D721Med (cell line): ENCODE data around the gene PINK1.

Source experiments
- DNase-seq: peaks from one replicate; pipeline ENCODE4 v3.0.0; 2011; ENCODE audit warnings: low spot score; ENCODE audit not compliant: insufficient read length
- FAIRE-seq: peaks from 2 replicates; lab custom pipeline; 2011; peaks lifted over from hg19 to GRCh38; lab: Jason Lieb, UNC
- TF ChIP-seq, protein P1 (sequence below): IDR thresholded peaks from 2 replicates; pipeline ENCODE4 v1.5.1; 2012; ENCODE audit warnings: mild to moderate bottlenecking, control low read depth; ENCODE audit not compliant: insufficient read depth; ENCODE audit errors: missing control alignments

PINK1 gene

DNA sequence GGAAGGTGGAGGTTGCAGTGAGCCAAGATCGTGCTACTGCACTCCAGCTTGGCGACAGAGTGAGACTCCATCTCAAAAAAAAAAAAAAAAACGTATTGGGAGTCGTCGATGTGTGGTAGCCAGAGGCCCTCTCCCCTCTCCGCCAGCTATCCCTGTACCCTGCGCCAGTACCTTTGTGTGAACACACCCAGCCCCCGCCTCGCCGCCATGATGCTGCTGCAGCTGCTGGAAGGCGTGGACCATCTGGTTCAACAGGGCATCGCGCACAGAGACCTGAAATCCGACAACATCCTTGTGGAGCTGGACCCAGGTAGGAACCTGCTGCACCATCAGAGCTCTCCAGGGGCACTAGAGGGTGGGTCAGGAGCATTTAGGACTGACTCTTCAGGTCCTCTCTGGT lies 12.2 kb downstream of the PINK1 start:
- DNase-seq, result no peak
- no peak for FAIRE-seq
- TF ChIP-seq, protein P1, sequence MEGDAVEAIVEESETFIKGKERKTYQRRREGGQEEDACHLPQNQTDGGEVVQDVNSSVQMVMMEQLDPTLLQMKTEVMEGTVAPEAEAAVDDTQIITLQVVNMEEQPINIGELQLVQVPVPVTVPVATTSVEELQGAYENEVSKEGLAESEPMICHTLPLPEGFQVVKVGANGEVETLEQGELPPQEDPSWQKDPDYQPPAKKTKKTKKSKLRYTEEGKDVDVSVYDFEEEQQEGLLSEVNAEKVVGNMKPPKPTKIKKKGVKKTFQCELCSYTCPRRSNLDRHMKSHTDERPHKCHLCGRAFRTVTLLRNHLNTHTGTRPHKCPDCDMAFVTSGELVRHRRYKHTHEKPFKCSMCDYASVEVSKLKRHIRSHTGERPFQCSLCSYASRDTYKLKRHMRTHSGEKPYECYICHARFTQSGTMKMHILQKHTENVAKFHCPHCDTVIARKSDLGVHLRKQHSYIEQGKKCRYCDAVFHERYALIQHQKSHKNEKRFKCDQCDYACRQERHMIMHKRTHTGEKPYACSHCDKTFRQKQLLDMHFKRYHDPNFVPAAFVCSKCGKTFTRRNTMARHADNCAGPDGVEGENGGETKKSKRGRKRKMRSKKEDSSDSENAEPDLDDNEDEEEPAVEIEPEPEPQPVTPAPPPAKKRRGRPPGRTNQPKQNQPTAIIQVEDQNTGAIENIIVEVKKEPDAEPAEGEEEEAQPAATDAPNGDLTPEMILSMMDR, result no peak

DNA sequence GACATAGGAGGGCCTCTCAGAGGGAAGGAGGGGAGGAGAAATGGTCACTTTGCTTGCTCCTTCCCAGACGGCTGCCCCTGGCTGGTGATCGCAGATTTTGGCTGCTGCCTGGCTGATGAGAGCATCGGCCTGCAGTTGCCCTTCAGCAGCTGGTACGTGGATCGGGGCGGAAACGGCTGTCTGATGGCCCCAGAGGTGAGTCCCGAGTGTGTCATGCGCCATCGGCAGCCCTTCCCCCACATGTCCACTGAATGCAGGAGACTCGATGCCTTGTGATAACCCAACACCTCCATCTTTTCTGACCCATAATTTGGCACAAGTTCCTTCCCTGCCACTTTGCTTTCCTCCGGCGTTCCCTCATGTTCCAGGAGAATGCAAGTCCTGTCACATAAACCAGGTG lies 15.2 kb downstream of the PINK1 start:
- TF ChIP-seq, protein P1, result no peak
- FAIRE-seq, result no peak
- DNase-seq, result no peak

DNA sequence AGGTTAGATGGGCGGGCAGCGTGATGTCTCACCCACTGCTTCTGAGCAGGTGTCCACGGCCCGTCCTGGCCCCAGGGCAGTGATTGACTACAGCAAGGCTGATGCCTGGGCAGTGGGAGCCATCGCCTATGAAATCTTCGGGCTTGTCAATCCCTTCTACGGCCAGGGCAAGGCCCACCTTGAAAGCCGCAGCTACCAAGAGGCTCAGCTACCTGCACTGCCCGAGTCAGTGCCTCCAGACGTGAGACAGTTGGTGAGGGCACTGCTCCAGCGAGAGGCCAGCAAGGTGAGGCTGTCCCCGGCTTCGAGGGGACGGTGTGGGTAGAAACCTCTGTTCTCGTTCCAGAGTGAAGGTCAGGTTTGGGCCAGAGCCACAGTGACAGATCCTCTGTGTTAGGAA lies 15.7 kb downstream of the PINK1 start:
- FAIRE-seq (no peak), DNase-seq (no peak)
- TF ChIP-seq, protein P1, result no peak

DNA sequence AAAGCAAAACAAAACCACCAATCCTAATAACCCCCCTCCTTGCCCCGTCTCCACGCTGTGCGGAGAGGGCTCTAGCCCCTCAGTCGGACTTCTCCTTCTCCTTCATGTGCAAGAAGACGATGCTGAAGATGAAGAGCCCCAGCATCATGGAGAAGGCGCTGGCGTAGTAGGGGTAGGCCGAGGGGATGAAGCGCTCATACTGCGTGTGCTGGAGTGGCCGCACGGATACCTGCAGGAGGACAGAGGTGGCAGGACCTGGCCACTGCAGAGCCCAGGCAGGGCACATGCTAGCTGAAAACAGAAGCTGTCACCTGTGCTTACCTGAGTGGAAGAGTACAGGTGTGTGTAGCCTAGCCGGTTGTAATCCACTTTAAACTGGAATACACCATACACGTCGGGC lies 19.0 kb downstream of the PINK1 start:
- FAIRE-seq, result no peak
- no peak for DNase-seq
- TF ChIP-seq, protein P1, result no peak

DNA sequence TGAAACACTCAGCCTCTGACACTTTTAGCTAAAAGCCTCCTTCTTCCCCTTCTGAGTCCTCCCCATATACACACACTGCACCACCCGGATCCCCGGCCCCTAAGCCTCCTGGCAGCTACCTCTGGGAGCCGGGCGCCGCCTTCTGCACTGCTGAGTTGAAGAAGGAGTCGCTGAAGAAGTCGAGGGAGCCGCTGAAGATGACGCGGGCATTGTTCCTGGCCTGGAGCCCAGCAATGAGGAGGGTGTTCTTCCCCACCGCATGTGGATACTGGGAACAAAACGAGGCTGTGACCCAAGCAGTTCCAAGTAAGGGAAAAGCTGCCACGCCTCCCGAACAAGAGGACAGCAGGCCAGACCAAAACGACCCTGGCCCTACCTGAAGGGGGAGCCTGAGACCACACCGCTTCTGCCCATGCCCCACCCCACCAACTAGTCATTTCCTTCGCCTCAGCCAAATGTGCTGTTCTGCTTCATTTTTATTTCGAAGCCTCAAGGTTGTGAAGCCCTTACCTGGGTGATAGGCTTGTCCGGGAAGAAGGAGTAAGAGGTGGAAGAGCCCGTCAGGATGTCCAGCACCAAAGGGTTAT lies 20.9 kb downstream of the PINK1 start:
- FAIRE-seq (no peak), DNase-seq (no peak)
- TF ChIP-seq, protein P1, result no peak

DNA sequence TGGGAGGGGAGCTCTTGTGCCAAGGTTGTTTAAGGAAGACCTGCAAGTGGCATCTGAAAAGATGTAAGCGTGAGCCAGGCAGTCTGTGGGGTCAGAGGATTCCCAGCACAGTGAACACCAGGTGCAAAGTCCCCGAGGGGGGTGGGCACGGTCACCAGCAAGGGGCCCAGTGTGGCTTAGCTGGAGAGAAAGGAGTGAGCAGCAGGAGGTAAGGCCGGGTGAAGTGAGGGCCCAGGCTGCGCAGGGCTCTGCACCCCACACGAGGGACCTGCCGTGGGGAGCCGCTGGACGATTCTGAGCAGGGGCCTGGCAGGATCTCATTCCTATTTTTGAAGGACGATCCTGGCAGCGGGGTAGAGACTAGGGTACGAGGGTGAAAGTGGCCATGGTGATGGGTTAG lies 23.8 kb downstream of the PINK1 start:
- TF ChIP-seq, protein P1, result no peak
- DNase-seq, result no peak
- FAIRE-seq, result no peak

DNA sequence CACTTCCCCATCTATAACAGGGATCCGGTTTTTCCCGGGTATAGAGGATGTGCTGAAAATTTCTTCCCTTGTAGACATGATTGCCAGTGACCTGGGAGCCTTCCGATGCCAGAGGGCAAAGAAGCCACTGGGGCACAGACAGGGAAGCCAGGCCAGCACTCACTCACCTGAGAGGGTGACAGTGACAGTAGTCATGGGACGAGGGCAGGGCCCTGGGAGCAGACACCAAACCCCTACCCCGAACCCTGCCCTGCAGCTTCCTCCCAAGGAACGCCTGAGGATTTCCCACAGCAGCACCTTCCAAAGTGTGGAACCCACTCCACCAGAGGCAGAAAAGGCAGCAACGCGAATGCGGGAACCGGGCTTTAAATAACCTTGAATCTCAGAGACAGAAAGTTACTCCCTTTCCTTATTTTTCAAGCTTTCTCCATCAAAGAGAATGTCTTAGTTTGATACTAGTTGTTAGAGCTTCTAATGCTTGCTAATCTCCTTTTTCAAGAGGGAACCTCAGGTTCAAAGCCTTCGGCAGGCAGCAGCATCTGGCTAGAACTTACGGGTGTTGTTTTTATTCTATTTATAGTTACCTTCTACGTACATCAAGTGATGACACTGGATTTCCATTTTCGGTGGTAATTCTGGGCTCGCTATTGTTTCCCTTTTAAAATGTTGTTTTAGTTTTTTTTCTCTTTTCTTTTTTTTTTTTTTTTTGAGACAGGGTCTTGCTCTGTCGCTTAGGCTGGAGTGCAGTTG lies 25.1 kb downstream of the PINK1 start:
- no peak for DNase-seq
- FAIRE-seq, result no peak
- TF ChIP-seq, protein P1, result no peak
